OCI-LY7 (cell line): ENCODE measurements around the gene CMTM8. TPM values are rescaled to one million over a fixed set of nuclear protein-coding genes. Genes with fewer than 3 reads are reported as not detected.

Experiments used
- BruUV-seq: library from RNA; stranded (reverse); fragments of 400-500 nt; replicated peaks from 2 replicates; lab custom pipeline; 2021; lab: Mats Ljungman, UMichigan
- CTCF ChIA-PET: fragments of 300-600 bp; sonication (Branson Sonifier 250); formaldehyde crosslinking; loops from one replicate; lab custom pipeline; 2022; ENCODE audit warnings: antibody characterized with exemption; ENCODE audit not compliant: unreplicated experiment; lab: Charles Lee
- POLR2A ChIA-PET: fragments of 300-600 bp; sonication (Branson Sonifier 250); formaldehyde crosslinking; loops from one replicate; lab custom pipeline; 2022; ENCODE audit warnings: antibody characterized with exemption; lab: Charles Lee
- DNase-seq: peaks from one replicate; pipeline ENCODE4 v3.0.0-alpha.2; 2015; ENCODE audit warnings: low spot score
- H2AFZ ChIP-seq: fragments of 200-600 bp; sonication (generic), shearing (Covaris generic); 2 replicates; pipeline ENCODE4 v1.6.1; 2014; ENCODE audit warnings: mild to moderate bottlenecking, antibody characterized with exemption, low read length, moderate library complexity
- H3K27ac ChIP-seq: fragments of 200-600 bp; sonication (generic); 2 replicates; pipeline ENCODE4 v1.5.1; 2014; ENCODE audit warnings: mixed run types, low read depth, mild to moderate bottlenecking, moderate library complexity, low read length, inconsistent platforms; ENCODE audit not compliant: poor library complexity, severe bottlenecking
- H3K36me3 ChIP-seq: fragments of 200-600 bp; sonication (generic); 2 replicates; pipeline ENCODE4 v1.6.1; 2014; ENCODE audit warnings: mild to moderate bottlenecking, antibody characterized with exemption, low read length, moderate library complexity, mixed read lengths; ENCODE audit not compliant: insufficient read depth
- H3K4me1 ChIP-seq: fragments of 200-600 bp; sonication (generic); 2 replicates; pipeline ENCODE4 v1.5.1; 2014; ENCODE audit warnings: mild to moderate bottlenecking, low read length; ENCODE audit not compliant: insufficient read depth, poor library complexity, severe bottlenecking
- H3K4me2 ChIP-seq: fragments of 200-600 bp; sonication (generic); 2 replicates; pipeline ENCODE4 v1.6.1; 2014; ENCODE audit warnings: mild to moderate bottlenecking, low read length
- H3K4me3 ChIP-seq: fragments of 200-600 bp; sonication (generic); 2 replicates; pipeline ENCODE4 v1.5.1; 2014; ENCODE audit warnings: mild to moderate bottlenecking, low read depth, low read length; ENCODE audit not compliant: poor library complexity, severe bottlenecking
- H3K79me2 ChIP-seq: fragments of 200-600 bp; sonication (generic); 2 replicates; pipeline ENCODE4 v1.6.1; 2016; ENCODE audit warnings: low read depth, mild to moderate bottlenecking, low read length, moderate library complexity, mixed read lengths; ENCODE audit not compliant: insufficient read depth
- H3K9me2 ChIP-seq: fragments of 200-600 bp; sonication (generic); 2 replicates; pipeline ENCODE4 v1.6.1; 2016; ENCODE audit warnings: mild to moderate bottlenecking, low read length, mixed read lengths; ENCODE audit not compliant: insufficient read depth
- H3K9me3 ChIP-seq: fragments of 200-600 bp; sonication (generic); 2 replicates; pipeline ENCODE4 v1.6.1; 2014; ENCODE audit warnings: mild to moderate bottlenecking, mixed run types, low read length, mixed read lengths
- H4K20me1 ChIP-seq: fragments of 200-600 bp; sonication (generic); 2 replicates; pipeline ENCODE4 v1.6.1; 2014; ENCODE audit warnings: mild to moderate bottlenecking, antibody characterized with exemption, low read length, moderate library complexity, mixed read lengths; ENCODE audit not compliant: insufficient read depth
- EZH2phosphoT487 ChIP-seq: fragments of 200-600 bp; sonication (generic); IDR thresholded peaks from 2 replicates; pipeline ENCODE4 v1.6.1; 2018; ENCODE audit warnings: low read depth, borderline replicate concordance, mild to moderate bottlenecking, mixed run types, antibody characterized with exemption, low read length, moderate library complexity, mixed read lengths
- intact Hi-C: fragments of 100-400 bp; cut with micrococcal nuclease; formaldehyde crosslinking; loops from one replicate; pipeline ENCODE4 v1.10.0; 2022; ENCODE audit not compliant: unreplicated experiment
- total RNA-seq, 2 experiments: library from RNA; depleted of rRNA in 1 of 2; stranded (reverse); fragments of >200 nt in 1 of 2; shearing (Covaris generic) in 1 of 2; gene quantifications; 2 replicates each; pipeline ENCODE4 v1.2.3, GENCODE V29; 2014 to 2022
- TF ChIP-seq, protein P1 (sequence below): fragments of 200-600 bp; sonication (generic); conservative IDR thresholded peaks from 2 replicates; pipeline ENCODE4 v1.5.1; 2014; ENCODE audit warnings: mild to moderate bottlenecking, antibody characterized with exemption, low read length, moderate library complexity, mixed read lengths

Gene CMTM8
- total RNA-seq, 2 experiments from 2014 or later = 1.5 to 3.0 TPM

DNA sequence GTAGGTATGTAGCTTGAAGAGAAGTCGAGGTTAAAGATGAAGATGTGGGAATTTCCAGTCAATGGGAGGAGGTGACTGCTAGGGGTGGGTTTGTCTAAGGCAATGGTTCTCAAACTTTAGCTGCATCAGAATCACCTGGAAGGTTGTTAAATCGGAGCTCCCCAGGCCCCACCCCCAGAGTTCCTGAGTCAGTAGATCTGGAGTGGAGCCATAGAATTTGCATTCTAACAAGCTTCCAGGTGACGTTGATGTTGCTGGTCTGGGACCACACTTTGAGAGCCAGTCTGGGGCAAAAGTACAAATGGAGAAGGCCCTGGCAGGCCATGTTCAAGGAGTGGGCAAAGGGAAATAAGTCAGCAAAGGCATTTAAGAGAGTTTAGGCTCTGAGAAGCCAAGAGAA, 69.1 kb downstream of the CMTM8 start:
- no peak overlapping the region for H3K27ac ChIP-seq
- no peaks in the 10 kb centered on the region for H4K20me1 ChIP-seq
- no peak for DNase-seq
- H3K36me3 ChIP-seq = no peaks in the 10 kb centered on the region
- no peak overlapping the region for H3K4me3 ChIP-seq
- intact Hi-C loops = no loop called here
- TF ChIP-seq EZH2phosphoT487 = no peak
- TF ChIP-seq, protein P1, sequence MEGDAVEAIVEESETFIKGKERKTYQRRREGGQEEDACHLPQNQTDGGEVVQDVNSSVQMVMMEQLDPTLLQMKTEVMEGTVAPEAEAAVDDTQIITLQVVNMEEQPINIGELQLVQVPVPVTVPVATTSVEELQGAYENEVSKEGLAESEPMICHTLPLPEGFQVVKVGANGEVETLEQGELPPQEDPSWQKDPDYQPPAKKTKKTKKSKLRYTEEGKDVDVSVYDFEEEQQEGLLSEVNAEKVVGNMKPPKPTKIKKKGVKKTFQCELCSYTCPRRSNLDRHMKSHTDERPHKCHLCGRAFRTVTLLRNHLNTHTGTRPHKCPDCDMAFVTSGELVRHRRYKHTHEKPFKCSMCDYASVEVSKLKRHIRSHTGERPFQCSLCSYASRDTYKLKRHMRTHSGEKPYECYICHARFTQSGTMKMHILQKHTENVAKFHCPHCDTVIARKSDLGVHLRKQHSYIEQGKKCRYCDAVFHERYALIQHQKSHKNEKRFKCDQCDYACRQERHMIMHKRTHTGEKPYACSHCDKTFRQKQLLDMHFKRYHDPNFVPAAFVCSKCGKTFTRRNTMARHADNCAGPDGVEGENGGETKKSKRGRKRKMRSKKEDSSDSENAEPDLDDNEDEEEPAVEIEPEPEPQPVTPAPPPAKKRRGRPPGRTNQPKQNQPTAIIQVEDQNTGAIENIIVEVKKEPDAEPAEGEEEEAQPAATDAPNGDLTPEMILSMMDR = no peak
- no peaks in the 10 kb centered on the region for H3K4me1 ChIP-seq
- H3K9me3 ChIP-seq = no peaks in the 10 kb centered on the region
- BruUV-seq = no TSS peak
- H3K9me2 ChIP-seq = no peaks in the 10 kb centered on the region
- H2AFZ ChIP-seq = no peak overlapping the region
- no peaks in the 10 kb centered on the region for H3K79me2 ChIP-seq
- no peak overlapping the region for H3K4me2 ChIP-seq
- CTCF ChIA-PET = no interaction called here
- POLR2A ChIA-PET = interaction anchor here (1.1 kb wide), 1 partner anchor 16 kb away, joined by 3 read pairs; no protein-coding TSS in a partner anchor

DNA sequence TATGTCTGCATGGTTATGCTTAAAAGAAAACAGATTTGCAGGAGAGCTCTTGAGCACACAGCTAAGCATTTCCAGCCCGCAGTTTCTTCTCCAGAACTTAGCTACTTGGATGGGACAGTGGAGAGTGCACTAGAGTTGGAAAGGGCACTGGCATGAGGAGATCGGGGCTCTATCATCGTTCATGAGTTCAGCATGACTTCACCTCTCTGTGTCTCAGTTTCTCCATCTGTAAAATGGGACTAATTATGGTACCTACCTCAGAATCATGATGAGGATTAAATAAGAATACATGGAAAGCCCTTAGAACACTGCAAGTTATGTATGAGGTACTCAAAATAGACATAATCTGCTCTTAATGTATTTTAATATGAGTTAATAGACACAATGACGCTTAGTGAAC, 69.9 kb downstream of the CMTM8 start:
- H3K36me3 ChIP-seq = no peaks in the 10 kb centered on the region
- H3K9me2 ChIP-seq = no peaks in the 10 kb centered on the region
- BruUV-seq = no TSS peak
- no peaks in the 10 kb centered on the region for H4K20me1 ChIP-seq
- H3K27ac ChIP-seq = no peak overlapping the region
- intact Hi-C loops = no loop called here
- no peak for DNase-seq
- H3K9me3 ChIP-seq = no peaks in the 10 kb centered on the region
- no peaks in the 10 kb centered on the region for H3K79me2 ChIP-seq
- H3K4me1 ChIP-seq = no peaks in the 10 kb centered on the region
- ChIA-PET CTCF (no interaction called here), POLR2A (no interaction called here)
- no peak overlapping the region for H3K4me2 ChIP-seq
- no peak for TF ChIP-seq EZH2phosphoT487
- TF ChIP-seq, protein P1 = no peak
- no peak overlapping the region for H3K4me3 ChIP-seq
- no peak overlapping the region for H2AFZ ChIP-seq

DNA sequence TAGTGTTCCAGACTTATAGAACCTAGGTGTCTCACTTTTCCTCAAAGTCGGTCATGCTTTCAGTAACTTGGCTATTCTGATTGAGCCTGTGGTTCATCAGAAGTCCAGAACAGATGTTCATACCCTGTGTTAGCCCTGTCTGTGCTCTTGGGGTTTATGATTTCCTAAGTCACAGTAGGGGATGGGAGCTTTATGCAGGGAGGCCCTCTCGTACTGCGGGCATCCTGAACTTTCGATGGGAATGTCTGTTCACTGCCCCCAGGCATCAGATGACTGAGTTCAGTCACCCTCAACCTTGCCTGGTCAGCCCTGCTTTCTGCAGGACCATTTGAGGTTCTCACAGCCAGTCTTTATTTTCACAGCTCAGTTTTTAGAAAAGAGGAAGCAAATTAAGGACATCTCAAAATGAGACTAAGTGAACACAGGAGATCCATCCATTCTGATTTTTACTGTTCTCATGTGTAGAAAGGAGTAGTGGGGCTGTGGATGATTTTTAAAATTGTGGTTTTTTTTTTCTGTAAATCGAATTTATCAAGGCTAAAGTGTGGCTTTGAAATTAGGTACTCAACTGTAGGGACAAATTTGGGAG, 71.3 kb downstream of the CMTM8 start:
- H3K4me3 ChIP-seq = no peak overlapping the region
- H3K27ac ChIP-seq = no peak overlapping the region
- no peak for DNase-seq
- no peaks in the 10 kb centered on the region for H3K9me3 ChIP-seq
- no peaks in the 10 kb centered on the region for H4K20me1 ChIP-seq
- no peak overlapping the region for H3K4me2 ChIP-seq
- CTCF ChIA-PET = no interaction called here
- POLR2A ChIA-PET = interaction anchor here (0.5 to 1.7 kb wide), 4 partner anchors 14 to 192 kb away, joined by 3 to 5 read pairs (median 4); no protein-coding TSS in a partner anchor
- no peaks in the 10 kb centered on the region for H3K9me2 ChIP-seq
- no peak overlapping the region for H2AFZ ChIP-seq
- no peaks in the 10 kb centered on the region for H3K4me1 ChIP-seq
- no peak for TF ChIP-seq EZH2phosphoT487
- TF ChIP-seq, protein P1 = no peak
- intact Hi-C loops = no loop called here
- no TSS peak for BruUV-seq
- no peaks in the 10 kb centered on the region for H3K36me3 ChIP-seq
- no peaks in the 10 kb centered on the region for H3K79me2 ChIP-seq
